PFSK-1 (cell line): ENCODE results near the gene ELP2.

ENCODE experiments used
- FOXP2 ChIP-seq: optimal IDR thresholded peaks from 2 replicates; pipeline ENCODE3; 2011; ENCODE audit warnings: borderline replicate concordance, control low read depth, inconsistent platforms; ENCODE audit not compliant: insufficient read depth; ENCODE audit errors: extremely low read length, extremely low read depth
- POLR2AphosphoS5 ChIP-seq: IDR thresholded peaks from 2 replicates; pipeline ENCODE4 v1.6.1; 2012; ENCODE audit warnings: low read depth, mild to moderate bottlenecking, control low read depth, low read length, moderate library complexity
- REST ChIP-seq, 2 experiments: IDR thresholded peaks; 2 replicates each; pipeline versions ENCODE4 v1.6.1 to v1.8.0; 2011 to 2012; ENCODE audit warnings: low read depth in 2 of 2, low read length in 2 of 2, control low read depth in 1 of 2, inconsistent platforms in 1 of 2, mild to moderate bottlenecking in 1 of 2, moderate library complexity in 1 of 2; ENCODE audit not compliant: insufficient read depth in 1 of 2
- SIN3A ChIP-seq: IDR thresholded peaks from 2 replicates; pipeline ENCODE4 v1.6.1; 2012; ENCODE audit warnings: mild to moderate bottlenecking, low read length, moderate library complexity, borderline replicate concordance; ENCODE audit not compliant: insufficient read depth
- TAF1 ChIP-seq: IDR thresholded peaks from 2 replicates; pipeline ENCODE4 v1.6.1; 2012; ENCODE audit warnings: low read length, control low read depth, borderline replicate concordance; ENCODE audit not compliant: insufficient read depth

The ELP2 gene

DNA sequence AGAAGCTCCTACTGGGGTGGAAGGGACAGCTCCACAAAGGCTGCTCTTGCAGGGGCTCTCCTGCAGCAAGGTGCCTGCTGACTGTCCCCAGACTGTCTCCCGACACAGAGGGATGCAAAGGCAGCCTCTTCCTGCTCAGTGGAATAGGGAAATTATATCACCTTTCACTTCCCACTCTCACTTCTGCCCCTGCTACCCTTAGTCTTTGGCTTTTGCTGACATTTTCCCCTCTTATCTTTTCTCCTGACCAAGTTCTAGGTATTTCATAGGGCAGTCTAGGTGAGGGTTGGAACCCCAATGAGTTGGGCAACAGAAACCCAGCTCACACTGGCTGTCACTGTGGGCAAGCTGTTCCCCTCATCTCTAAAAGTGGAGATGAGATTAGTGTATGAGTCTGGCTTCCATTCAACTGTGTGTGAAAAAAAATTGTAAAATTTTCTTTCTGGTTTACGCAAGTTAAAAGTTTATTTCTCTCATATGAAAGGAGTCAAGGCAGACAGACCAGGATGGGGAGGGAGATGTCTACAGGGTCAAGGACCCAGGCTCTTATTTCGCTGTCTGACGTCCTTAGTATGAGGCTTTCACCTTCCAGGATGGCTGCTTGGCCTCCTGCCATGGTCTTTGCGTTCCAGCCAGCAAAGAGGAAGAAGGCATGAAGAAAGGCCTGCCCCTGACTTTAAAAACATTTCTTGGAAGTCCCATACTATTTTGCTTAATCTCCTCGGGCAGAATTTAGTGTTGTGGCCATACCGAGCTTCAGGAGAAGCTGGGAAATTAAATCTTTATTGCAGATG lies 50.1 kb downstream of the ELP2 start:
- TF ChIP-seq SIN3A (no peak), POLR2AphosphoS5 (0 out of 2 replicates have a peak, but pooled peaks have one; percentile 37), FOXP2 (no peak), REST (IDR thresholded peaks at IDR 0.05; ENCODE audit: insufficient read depth in 1 of 2, low read depth in 2 of 2, low read length in 2 of 2) (no peak), TAF1 (no peak)

GRCh38 chr18:36181441-36181840 lies 51.7 kb downstream of the ELP2 start:
- no peak for TF ChIP-seq TAF1
- TF ChIP-seq POLR2AphosphoS5: no peak
- TF ChIP-seq REST (IDR thresholded peaks at IDR 0.05; ENCODE audit: insufficient read depth in 1 of 2, low read depth in 2 of 2, low read length in 2 of 2): no peak
- TF ChIP-seq FOXP2: no peak
- no peak for TF ChIP-seq SIN3A

GRCh38 chr18:36181898-36182506 lies 52.3 kb downstream of the ELP2 start:
- TF ChIP-seq FOXP2 (no peak), REST (IDR thresholded peaks at IDR 0.05; ENCODE audit: insufficient read depth in 1 of 2, low read depth in 2 of 2, low read length in 2 of 2) (no peak), SIN3A (no peak), POLR2AphosphoS5 (no peak; the same call in 1 of the 2 replicates), TAF1 (no peak)

DNA sequence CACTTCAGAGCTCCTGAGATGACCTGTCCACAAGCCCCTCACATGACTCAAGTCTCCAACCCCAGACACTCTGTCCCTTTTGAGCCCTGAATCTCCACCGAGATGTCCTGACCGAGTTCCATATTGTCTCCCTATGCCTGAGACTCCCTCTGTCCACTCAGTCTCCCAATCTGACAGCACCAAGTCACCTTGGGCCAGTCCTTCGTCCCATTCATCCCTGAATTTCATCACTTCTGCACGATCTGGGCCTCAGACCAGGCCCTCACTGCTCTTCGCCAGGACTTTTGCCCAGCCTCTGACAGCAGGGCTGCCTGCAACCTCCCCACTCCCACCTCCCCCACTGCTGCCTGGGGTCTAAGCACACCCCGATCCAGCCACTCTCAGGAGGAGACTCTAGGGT lies 53.3 kb downstream of the ELP2 start:
- TF ChIP-seq POLR2AphosphoS5 (no peak), TAF1 (no peak), REST (IDR thresholded peaks at IDR 0.05; ENCODE audit: insufficient read depth in 1 of 2, low read depth in 2 of 2, low read length in 2 of 2) (no peak), FOXP2 (no peak), SIN3A (no peak)
